ENCODE results near the gene ABCD1.
"Not testable (repeated sequence)": the region's sequence is repeated elsewhere in the genome, so short reads cannot be mapped to it uniquely, and the experiment has no call there.

The ABCD1 gene

GRCh38 chrX:153697924-153698865 lies 26.5 kb upstream of the ABCD1 start:
- no peak for TF ChIP-seq CTCF (conservative IDR thresholded peaks at IDR 0.05)
- no peak overlapping the region for H3K27ac ChIP-seq

GRCh38 chrX:153699210-153699783 lies 25.4 kb upstream of the ABCD1 start:
- not testable (repeated sequence) for H3K27ac ChIP-seq

GRCh38 chrX:153699784-153700371 lies 24.8 kb upstream of the ABCD1 start:
- not testable (repeated sequence) for H3K27ac ChIP-seq

- TF ChIP-seq CTCF (conservative IDR thresholded peaks at IDR 0.05) = no peak
- H3K27ac ChIP-seq = no peak overlapping the region
These were observed 24.2 kb upstream of the ABCD1 start for GRCh38 chrX:153700376-153700945.

- no peak for TF ChIP-seq CTCF (conservative IDR thresholded peaks at IDR 0.05)
- H3K27ac ChIP-seq = no peak overlapping the region
These were observed 23.7 kb upstream of the ABCD1 start for GRCh38 chrX:153700967-153701366.

GRCh38 chrX:153701706-153702105 lies 22.9 kb upstream of the ABCD1 start:
- H3K27ac ChIP-seq = no peak overlapping the region
- TF ChIP-seq CTCF (conservative IDR thresholded peaks at IDR 0.05) = no peak

- no peak overlapping the region for H3K27ac ChIP-seq
- no peak for TF ChIP-seq CTCF (conservative IDR thresholded peaks at IDR 0.05)
These were observed 22.2 kb upstream of the ABCD1 start for GRCh38 chrX:153702336-153703035.

GRCh38 chrX:153703036-153703370 lies 21.7 kb upstream of the ABCD1 start:
- no peak for TF ChIP-seq CTCF (conservative IDR thresholded peaks at IDR 0.05)
- peak overlapping the region; percentile 13; the same call in 1 of the 2 replicates for H3K27ac ChIP-seq

All from VCaP (cell line).